Adrenal gland (tissue), 12 donors: ENCODE measurements around the gene RDH11. TPM values are rescaled to one million over a fixed set of nuclear protein-coding genes. Genes with fewer than 3 reads are reported as not detected.

Experiments used
- DNase-seq, 7 donors: peaks; one replicate each; pipeline ENCODE4 v3.0.0-alpha.2; 2019 to 2020
- H3K27ac ChIP-seq, 5 donors: fragments of 200-600 bp; sonication (generic) in 4 of 5; 1 replicate in 3 of 5; 2 replicates in 2 of 5; pipeline versions ENCODE4 v1.5.1 to v1.8.0; 2016 to 2020; ENCODE audit warnings: mild to moderate bottlenecking in 1 of 5
- H3K27me3 ChIP-seq: fragments of 200-600 bp; 2 replicates; pipeline ENCODE4 v1.8.0; 2021
- H3K36me3 ChIP-seq, 2 donors: fragments of 200-600 bp; replicated peaks in 1 of 2; 1 replicate in 1 of 2; 2 replicates in 1 of 2; pipeline versions ENCODE4 v1.5.1 to v1.8.0; 2018 to 2022
- H3K4me1 ChIP-seq, 2 donors: fragments of 200-600 bp; replicated peaks in 1 of 2; 1 replicate in 1 of 2; 2 replicates in 1 of 2; pipeline versions ENCODE4 v1.5.1 to v1.8.0; 2018 to 2021
- H3K4me3 ChIP-seq, 4 donors: fragments of 200-600 bp; sonication (generic) in 3 of 4; one replicate each; pipeline ENCODE4 v1.5.1; 2016 to 2018
- H3K9me3 ChIP-seq, 3 donors: fragments of 200-600 bp; sonication (generic) in 1 of 3; replicated peaks in 1 of 3; 1 replicate in 2 of 3; 2 replicates in 1 of 3; pipeline versions ENCODE4 v1.5.1 to v1.8.0; 2016 to 2021
- POLR2A ChIP-seq, 2 donors: fragments of 450-650 bp; IDR thresholded peaks; one replicate each; pipeline ENCODE4 v1.6.1; 2017; ENCODE audit warnings: antibody characterized with exemption in 2 of 2, mild to moderate bottlenecking in 2 of 2, moderate library complexity in 1 of 2
- WGBS, 4 donors: extraction: QIAGEN DNeasy Blood & Tissue Kit in 2 of 4; methylation state at CpG; one replicate each; pipeline versions ENCODE4 v1.1.5 to v1.1.7; 2013 to 2017; 5-methylcytosine and 5-hydroxymethylcytosine counted together
- intact Hi-C, 2 donors: fragments of 100-400 bp; cut with DNase I; formaldehyde crosslinking; loops; one replicate each; pipeline versions ENCODE4 v1.14.1 to v1.15.0; 2022 to 2023
- polyA plus RNA-seq, 3 donors: library from polyadenylated mRNA; stranded (reverse); fragments of 200-250 nt in 2 of 3; fragments of 350-450 nt in 1 of 3; fragmentation: Illumina TruSeq in 1 of 3; extraction: RNeasy Lipid Tissue Mini Kit (QIAGEN cat#74804) in 1 of 3; gene quantifications; one replicate each; pipeline ENCODE4 v1.2.3, GENCODE V29; 2013 to 2014
- total RNA-seq, 9 donors: library from RNA; depleted of rRNA in 4 of 9; stranded (reverse); fragments of >200 nt in 4 of 9; fragments of 120-200 nt in 1 of 9; fragmentation: NEBNext Ultra II Directional in 1 of 9; extraction: Animal tissue kit (Norgen Biotek cat#: 25700) in 1 of 9; gene quantifications; one replicate each; pipeline versions ENCODE4 v1.1.0 to v1.2.4, GENCODE V29; 2013 to 2023
- TF ChIP-seq, protein P1 (sequence below), 6 experiments: fragments of 450-650 bp in 4 of 6; fragments of 200-600 bp in 2 of 6; sonication (generic) in 1 of 6; IDR thresholded peaks; 1 replicate in 5 of 6; 2 replicates in 1 of 6; pipeline versions ENCODE4 v1.5.1 to v1.8.0; 2016 to 2021; ENCODE audit warnings: antibody characterized with exemption in 6 of 6, mild to moderate bottlenecking in 2 of 6, moderate library complexity in 1 of 6
- donor health status: healthy with polysubstance abuse.
- donor health status: Bipolar disorder and iron deficiency.
- donor health status: DM: yes; HTN: yes; CAD: no.
- donor health status: DM: no; HTN: no; CAD: no.
- donor health status: DM: no; HTN: no; CAD: no.
- donor health status: DM: yes; HTN: yes; CAD: no.

RDH11 gene
- total and polyA plus RNA-seq, 12 donors = 49.1 to 309 (median 81.3) TPM

DNA sequence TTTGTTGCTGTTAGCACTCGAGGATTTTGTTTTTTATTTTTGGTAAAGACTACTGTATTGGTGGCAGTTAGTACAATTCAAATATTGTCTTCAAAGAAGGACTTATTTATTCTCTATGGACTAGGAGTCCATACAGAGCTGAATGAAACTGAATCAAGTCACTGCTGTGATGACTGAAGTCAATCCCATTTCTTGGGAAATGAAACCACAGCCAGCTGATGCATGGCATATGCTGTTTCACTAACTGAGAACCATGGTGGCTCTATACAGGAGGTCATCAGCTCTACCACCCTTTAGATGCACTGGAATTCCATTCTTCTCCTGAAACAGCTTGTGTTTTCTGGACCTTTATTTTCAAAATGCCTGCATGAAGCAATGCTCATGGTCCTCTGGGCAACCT is 43.4 kb downstream of the RDH11 start:
- H3K9me3 ChIP-seq = no peaks in the 10 kb centered on the region
- H3K27me3 ChIP-seq = no peaks in the 10 kb centered on the region
- 88 to 95% (median 92%) methylated on average over 1 of the region's 1 CpG for WGBS, 4 donors
- no peak overlapping the region for H3K4me3 ChIP-seq
- peaks cover 0 to 7% of the 10 kb centered on the region in 2 donors for H3K4me1 ChIP-seq
- TF ChIP-seq, protein P1, sequence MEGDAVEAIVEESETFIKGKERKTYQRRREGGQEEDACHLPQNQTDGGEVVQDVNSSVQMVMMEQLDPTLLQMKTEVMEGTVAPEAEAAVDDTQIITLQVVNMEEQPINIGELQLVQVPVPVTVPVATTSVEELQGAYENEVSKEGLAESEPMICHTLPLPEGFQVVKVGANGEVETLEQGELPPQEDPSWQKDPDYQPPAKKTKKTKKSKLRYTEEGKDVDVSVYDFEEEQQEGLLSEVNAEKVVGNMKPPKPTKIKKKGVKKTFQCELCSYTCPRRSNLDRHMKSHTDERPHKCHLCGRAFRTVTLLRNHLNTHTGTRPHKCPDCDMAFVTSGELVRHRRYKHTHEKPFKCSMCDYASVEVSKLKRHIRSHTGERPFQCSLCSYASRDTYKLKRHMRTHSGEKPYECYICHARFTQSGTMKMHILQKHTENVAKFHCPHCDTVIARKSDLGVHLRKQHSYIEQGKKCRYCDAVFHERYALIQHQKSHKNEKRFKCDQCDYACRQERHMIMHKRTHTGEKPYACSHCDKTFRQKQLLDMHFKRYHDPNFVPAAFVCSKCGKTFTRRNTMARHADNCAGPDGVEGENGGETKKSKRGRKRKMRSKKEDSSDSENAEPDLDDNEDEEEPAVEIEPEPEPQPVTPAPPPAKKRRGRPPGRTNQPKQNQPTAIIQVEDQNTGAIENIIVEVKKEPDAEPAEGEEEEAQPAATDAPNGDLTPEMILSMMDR (IDR thresholded peaks at IDR 0.05) = no peak
- no peak for TF ChIP-seq POLR2A (IDR thresholded peaks at IDR 0.05)
- no peak overlapping the region for H3K27ac ChIP-seq
- no peak for DNase-seq
- H3K36me3 ChIP-seq = peaks cover 0 to 92% of the 10 kb centered on the region in 2 donors
- intact Hi-C loops = no loop called here

DNA sequence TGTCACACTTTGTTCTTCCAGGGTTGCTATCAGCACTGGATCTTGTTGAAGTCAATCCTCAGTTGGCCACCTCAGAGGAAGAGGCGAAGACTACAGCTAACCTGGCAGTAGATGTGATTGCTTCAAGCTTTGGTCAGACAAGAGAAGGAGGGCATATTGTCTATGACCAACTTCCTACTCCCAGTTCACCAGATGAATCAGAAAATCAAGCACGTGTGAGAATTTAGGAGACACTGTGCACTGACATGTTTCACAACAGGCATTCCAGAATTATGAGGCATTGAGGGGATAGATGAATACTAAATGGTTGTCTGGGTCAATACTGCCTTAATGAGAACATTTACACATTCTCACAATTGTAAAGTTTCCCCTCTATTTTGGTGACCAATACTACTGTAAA is 44.9 kb downstream of the RDH11 start:
- WGBS, 4 donors = 77 to 98% (median 86%) methylated on average over 2 of the region's 2 CpGs
- H3K36me3 ChIP-seq = peaks cover 0 to 94% of the 10 kb centered on the region in 2 donors

DNA sequence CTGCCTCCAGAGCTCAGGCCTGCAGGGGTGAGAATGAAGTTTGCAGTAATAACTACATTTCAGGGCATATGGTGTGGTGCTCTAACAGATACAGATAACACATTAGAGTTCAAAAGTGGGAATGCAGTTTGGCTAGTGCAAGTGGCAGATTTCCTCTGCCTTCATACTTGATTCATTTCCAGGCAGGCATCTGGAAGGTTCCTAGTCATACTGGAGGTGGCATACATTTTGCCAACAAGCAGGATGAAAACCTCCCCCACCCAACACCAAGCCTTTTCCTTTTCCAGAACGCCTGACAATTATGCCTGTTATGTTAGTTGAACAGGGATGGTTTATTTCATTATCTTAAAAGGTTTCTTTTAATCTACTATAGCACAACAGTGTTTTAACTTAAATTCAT is 45.4 kb downstream of the RDH11 start:
- 80 to 97% (median 86%) methylated on average over 1 of the region's 1 CpG for WGBS, 4 donors
- peaks cover 0 to 90% of the 10 kb centered on the region in 2 donors for H3K36me3 ChIP-seq
- intact Hi-C loops = no loop called here

More for the DNA sequence above, 44.9 kb downstream of the RDH11 start:
- peaks cover 0 to 7% of the 10 kb centered on the region in 2 donors for H3K4me1 ChIP-seq
- H3K27ac ChIP-seq = no peak overlapping the region
- DNase-seq = no peak
- H3K9me3 ChIP-seq = no peaks in the 10 kb centered on the region
- no peak for TF ChIP-seq POLR2A (IDR thresholded peaks at IDR 0.05)
- TF ChIP-seq, protein P1 (IDR thresholded peaks at IDR 0.05) = no peak
- no peak overlapping the region for H3K4me3 ChIP-seq
- intact Hi-C loops = no loop called here
- no peaks in the 10 kb centered on the region for H3K27me3 ChIP-seq

DNA sequence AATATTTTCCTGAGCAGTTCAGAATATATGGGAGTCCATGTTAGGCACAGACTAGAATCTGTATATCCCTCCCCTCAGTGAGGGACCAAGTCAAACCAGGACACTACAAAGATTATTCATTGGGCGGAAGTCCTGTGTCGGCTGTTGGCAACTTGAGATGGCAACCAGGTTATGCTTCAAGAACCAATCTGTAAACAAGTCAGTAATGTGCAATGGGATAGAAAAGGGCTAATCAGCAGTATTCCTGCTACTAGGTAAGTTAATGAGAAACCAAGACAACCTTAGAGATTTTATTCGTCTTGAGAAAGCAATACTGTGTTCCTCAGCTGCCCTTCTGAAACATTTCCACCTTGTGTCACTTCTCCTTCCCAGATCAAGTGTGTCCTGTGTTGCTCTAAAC is 49.4 kb downstream of the RDH11 start:
- Histone ChIP-seq H3K36me3 (peaks cover 0 to 52% of the 10 kb centered on the region in 2 donors), H3K9me3 (no peaks in the 10 kb centered on the region), H3K4me3 (no peak overlapping the region), H3K27ac (no peak overlapping the region), H3K27me3 (no peaks in the 10 kb centered on the region), H3K4me1 (peaks cover 0 to 7% of the 10 kb centered on the region in 2 donors)
- DNase-seq = no peak
- no peak for TF ChIP-seq POLR2A (IDR thresholded peaks at IDR 0.05)
- TF ChIP-seq, protein P1 (IDR thresholded peaks at IDR 0.05) = no peak
- WGBS, 4 donors = 91 to 97% (median 93%) methylated on average over 3 of the region's 3 CpGs
- intact Hi-C loops = no loop called here

More for the DNA sequence above, 45.4 kb downstream of the RDH11 start:
- Histone ChIP-seq H3K27ac (no peak overlapping the region), H3K4me1 (peaks cover 0 to 7% of the 10 kb centered on the region in 2 donors), H3K4me3 (no peak overlapping the region), H3K27me3 (no peaks in the 10 kb centered on the region), H3K9me3 (no peaks in the 10 kb centered on the region)
- DNase-seq = no peak
- TF ChIP-seq POLR2A (IDR thresholded peaks at IDR 0.05) = no peak
- TF ChIP-seq, protein P1 (IDR thresholded peaks at IDR 0.05) = no peak
